Uterus (tissue), 4 donors: ENCODE data around the gene DRC7. TPM values are rescaled to one million over a fixed set of nuclear protein-coding genes. Genes with fewer than 3 reads are reported as not detected.
"Not testable (repeated sequence)": the region's sequence is repeated elsewhere in the genome, so short reads cannot be mapped to it uniquely, and the experiment has no call there.

Experiments used
- DNase-seq, 2 donors: peaks; one replicate each; pipeline ENCODE4 v3.0.0-alpha.2; 2019 to 2020
- H3K27ac ChIP-seq, 2 donors: fragments of 200-600 bp; sonication (generic); 1 replicate in 1 of 2; 2 replicates in 1 of 2; pipeline ENCODE4 v1.5.1; 2016 to 2018
- H3K27me3 ChIP-seq, 2 donors: fragments of 200-600 bp; sonication (generic); one replicate each; pipeline ENCODE4 v1.5.1; 2018 to 2019; ENCODE audit warnings: control low read depth in 1 of 2
- H3K36me3 ChIP-seq, 2 donors: fragments of 200-600 bp; sonication (generic); one replicate each; pipeline ENCODE4 v1.5.1; 2019; ENCODE audit warnings: control low read depth in 1 of 2
- H3K4me1 ChIP-seq, 2 donors: fragments of 200-600 bp; sonication (generic); one replicate each; pipeline ENCODE4 v1.5.1; 2018 to 2019; ENCODE audit warnings: control low read depth in 1 of 2
- H3K4me3 ChIP-seq, 2 donors: fragments of 200-600 bp; sonication (generic); 1 replicate in 1 of 2; 2 replicates in 1 of 2; pipeline ENCODE4 v1.5.1; 2018 to 2019; ENCODE audit warnings: mild to moderate bottlenecking in 1 of 2
- H3K9me3 ChIP-seq, 2 donors: fragments of 200-600 bp; sonication (generic); one replicate each; pipeline ENCODE4 v1.5.1; 2019; ENCODE audit warnings: control low read depth in 1 of 2
- CTCF ChIP-seq, 4 experiments: fragments of 200-600 bp in 2 of 4; fragments of 450-650 bp in 2 of 4; sonication (generic) in 2 of 4; IDR thresholded peaks; one replicate each; pipeline ENCODE4 v1.5.1; 2016 to 2019; ENCODE audit warnings: antibody characterized with exemption in 4 of 4, mild to moderate bottlenecking in 2 of 4, moderate library complexity in 1 of 4
- POLR2A ChIP-seq, 2 donors: fragments of 450-650 bp; IDR thresholded peaks; one replicate each; pipeline ENCODE4 v1.6.1; 2016; ENCODE audit warnings: antibody characterized with exemption in 2 of 2, mild to moderate bottlenecking in 1 of 2, moderate library complexity in 1 of 2
- intact Hi-C: fragments of 100-400 bp; cut with DNase I; formaldehyde crosslinking; loops from one replicate; pipeline ENCODE4 v1.15.1; 2023; ENCODE audit warnings: low total_unique reads
- total RNA-seq, 4 donors: library from RNA; depleted of rRNA in 3 of 4; stranded (reverse); fragments of >200 nt in 3 of 4; gene quantifications; one replicate each; pipeline versions ENCODE4 v1.1.0 to v1.2.4, GENCODE V29; 2014 to 2023
- donor health status: DM: yes; HTN: yes; CAD: no.

Gene DRC7
- total RNA-seq, 4 donors from 2014 or later = 0.18 to 5.4 TPM; not detected in 2

- H3K4me3 ChIP-seq = no peak overlapping the region
- TF ChIP-seq POLR2A (IDR thresholded peaks at IDR 0.05) = no peak
- no peak for TF ChIP-seq CTCF (IDR thresholded peaks at IDR 0.05)
- intact Hi-C loops = no loop called here
- no peak overlapping the region for H3K27ac ChIP-seq
- H3K36me3 ChIP-seq = no peaks in the 10 kb centered on the region
- no peaks in the 10 kb centered on the region for H3K9me3 ChIP-seq
- no peak for DNase-seq
- H3K4me1 ChIP-seq = no peaks in the 10 kb centered on the region
- H3K27me3 ChIP-seq = no peaks in the 10 kb centered on the region
Measured at GRCh38 chr16:57728336-57729181, 34.0 kb downstream of the DRC7 start.

- intact Hi-C loops = no loop called here
- TF ChIP-seq POLR2A (IDR thresholded peaks at IDR 0.05) (no peak), CTCF (IDR thresholded peaks at IDR 0.05) (no peak)
- no peaks in the 10 kb centered on the region for H3K4me1 ChIP-seq
- H3K4me3 ChIP-seq = no peak overlapping the region
- H3K9me3 ChIP-seq = no peaks in the 10 kb centered on the region
- no peaks in the 10 kb centered on the region for H3K27me3 ChIP-seq
- DNase-seq = no peak
- H3K27ac ChIP-seq = no peak overlapping the region
- H3K36me3 ChIP-seq = no peaks in the 10 kb centered on the region
Measured at GRCh38 chr16:57729182-57729484, 34.5 kb downstream of the DRC7 start.

- H3K36me3 ChIP-seq, intact Hi-C loops, DNase-seq: not testable (repeated sequence)
Measured at GRCh38 chr16:57729852-57730251, 35.2 kb downstream of the DRC7 start.

GRCh38 chr16:57730771-57731730 lies 36.4 kb downstream of the DRC7 start:
- Histone ChIP-seq H3K27ac (no peak overlapping the region), H3K36me3 (no peaks in the 10 kb centered on the region), H3K27me3 (no peaks in the 10 kb centered on the region), H3K4me1 (peaks cover 0 to 2% of the 10 kb centered on the region in 2 donors), H3K4me3 (no peak overlapping the region), H3K9me3 (no peaks in the 10 kb centered on the region)
- no peak for TF ChIP-seq CTCF (IDR thresholded peaks at IDR 0.05)
- no peak for TF ChIP-seq POLR2A (IDR thresholded peaks at IDR 0.05)
- intact Hi-C loops = no loop called here
- no peak for DNase-seq

More at GRCh38 chr16:57729852-57730251, 35.2 kb downstream of the DRC7 start:
- H3K4me1 ChIP-seq, H3K27ac ChIP-seq, H3K9me3 ChIP-seq, H3K27me3 ChIP-seq, H3K4me3 ChIP-seq: not testable (repeated sequence)

GRCh38 chr16:57732037-57732436 lies 37.4 kb downstream of the DRC7 start:
- Histone ChIP-seq H3K9me3 (no peaks in the 10 kb centered on the region), H3K36me3 (no peaks in the 10 kb centered on the region), H3K4me3 (no peak overlapping the region), H3K27me3 (no peaks in the 10 kb centered on the region), H3K27ac (peak overlapping the region in 1 of 2 donors; percentile 34), H3K4me1 (peaks cover 0 to 11% of the 10 kb centered on the region in 2 donors)
- no peak for DNase-seq
- no peak for TF ChIP-seq POLR2A (IDR thresholded peaks at IDR 0.05)
- TF ChIP-seq CTCF (IDR thresholded peaks at IDR 0.05) = no peak
- intact Hi-C loops = no loop called here
